HCT116 (cell line): ENCODE data around the gene TLR9. TPM values are rescaled to one million over a fixed set of nuclear protein-coding genes. Genes with fewer than 3 reads are reported as not detected.
A peak's percentile ranks its signal among the peaks of the same experiment; 100 is the strongest.

Source experiments
- CBX3 ChIP-seq: IDR thresholded peaks from 2 replicates; pipeline ENCODE4 v1.6.1; 2012; ENCODE audit warnings: low read depth
- CEBPB ChIP-seq: IDR thresholded peaks from 2 replicates; pipeline ENCODE4 v1.6.1; 2012; ENCODE audit warnings: low read depth
- EGR1 ChIP-seq: IDR thresholded peaks from 2 replicates; pipeline ENCODE4 v1.6.1; 2012; ENCODE audit warnings: low read depth
- FOSL1 ChIP-seq: IDR thresholded peaks from 2 replicates; pipeline ENCODE4 v1.6.1; 2012; ENCODE audit warnings: low read depth
- JUND ChIP-seq: IDR thresholded peaks from 2 replicates; pipeline ENCODE4 v1.6.1; 2012
- POLR2AphosphoS5 ChIP-seq: IDR thresholded peaks from 2 replicates; pipeline ENCODE4 v1.6.1; 2011; ENCODE audit warnings: mild to moderate bottlenecking, low read depth, low read length, moderate library complexity
- RAD21 ChIP-seq: IDR thresholded peaks from 2 replicates; pipeline ENCODE4 v1.6.1; 2012; ENCODE audit warnings: low read depth, mild to moderate bottlenecking
- SRF ChIP-seq: IDR thresholded peaks from 2 replicates; pipeline ENCODE4 v1.6.1; 2012; ENCODE audit warnings: low read depth
- YY1 ChIP-seq: IDR thresholded peaks from 2 replicates; pipeline ENCODE4 v1.6.1; 2011; ENCODE audit warnings: low read length, low read depth, moderate library complexity, mild to moderate bottlenecking; ENCODE audit not compliant: insufficient replicate concordance; ENCODE audit errors: extremely low read depth
- ZFX ChIP-seq: fragments of 450-650 bp; IDR thresholded peaks from 2 replicates; pipeline ENCODE4 v1.6.1; 2017
- total RNA-seq: library from RNA; stranded (reverse); gene quantifications from one replicate; pipeline ENCODE4 v1.2.1, GENCODE V29; 2021; ENCODE audit not compliant: unreplicated experiment
- TF ChIP-seq, protein P1 (sequence below), 3 experiments: fragments of 200-600 bp in 1 of 3; sonication (generic) in 1 of 3; IDR thresholded peaks in 2 of 3; conservative IDR thresholded peaks in 1 of 3; 2 replicates each; pipeline ENCODE4 v1.5.1; 2012 to 2017; ENCODE audit warnings: low read depth in 2 of 3, low read length in 2 of 3, antibody characterized with exemption in 1 of 3, borderline replicate concordance in 1 of 3, control low read depth in 1 of 3, mild to moderate bottlenecking in 1 of 3, mixed read lengths in 1 of 3, mixed run types in 1 of 3, moderate library complexity in 1 of 3; ENCODE audit not compliant: insufficient read depth in 1 of 3
- TF ChIP-seq, protein P2 (sequence below): IDR thresholded peaks from 2 replicates; pipeline ENCODE4 v1.6.1; 2012
- TF ChIP-seq, protein P3 (sequence below): IDR thresholded peaks from 2 replicates; pipeline ENCODE4 v1.6.1; 2011; ENCODE audit warnings: mild to moderate bottlenecking, low read length, moderate library complexity; ENCODE audit not compliant: insufficient replicate concordance; ENCODE audit errors: extremely low read depth

The TLR9 gene
- total RNA-seq, 1 experiment from 2014 or later, result 0.15 TPM

DNA sequence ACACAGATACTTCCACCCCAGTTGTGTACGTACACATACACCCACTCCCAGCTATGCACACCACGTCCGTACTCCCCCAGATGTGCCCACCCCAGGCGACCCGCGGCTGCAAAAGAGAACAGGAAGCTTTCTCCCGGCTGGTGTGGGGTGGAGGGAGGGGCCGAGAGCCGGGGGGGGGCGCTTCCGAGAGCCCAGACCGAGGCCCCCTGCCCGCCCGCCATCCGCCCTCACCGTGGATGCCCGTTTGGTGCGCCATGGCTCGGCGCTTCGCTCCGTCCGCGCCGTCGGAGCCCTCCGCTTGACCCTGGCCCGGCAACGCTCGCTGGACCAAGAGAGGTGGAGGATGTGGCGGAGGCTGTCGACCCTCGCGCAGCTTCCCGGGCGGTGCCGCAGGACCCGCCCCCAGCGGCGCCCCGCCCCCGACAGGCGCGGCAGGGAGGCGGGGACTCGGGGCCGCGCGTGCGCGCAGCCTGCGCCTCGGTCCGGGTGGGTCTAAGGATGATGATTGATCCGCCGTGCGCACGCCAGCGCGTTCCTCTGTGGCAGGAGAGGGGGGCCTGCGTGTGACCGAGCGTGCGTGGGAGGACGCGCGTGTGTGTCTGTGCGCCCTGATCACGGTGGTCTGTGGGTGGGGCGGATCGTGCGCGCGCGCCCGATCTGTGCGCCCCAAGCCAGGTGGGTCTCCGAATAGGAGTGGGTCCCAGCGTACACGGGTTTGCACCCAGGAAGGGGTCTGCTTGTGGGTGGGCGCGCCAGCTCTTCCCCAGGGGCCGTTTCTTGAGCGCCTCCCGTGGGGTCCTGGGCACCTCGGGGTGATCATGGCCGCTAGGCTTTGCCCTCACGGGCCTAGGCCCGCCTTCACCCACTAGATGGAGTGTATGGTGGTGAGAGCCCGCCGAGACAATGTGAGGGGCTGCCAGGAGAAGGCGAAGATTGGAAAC lies 13.6 kb upstream of the TLR9 start, which contains the start of gene TWF2 (continued):
- TF ChIP-seq, protein P1, sequence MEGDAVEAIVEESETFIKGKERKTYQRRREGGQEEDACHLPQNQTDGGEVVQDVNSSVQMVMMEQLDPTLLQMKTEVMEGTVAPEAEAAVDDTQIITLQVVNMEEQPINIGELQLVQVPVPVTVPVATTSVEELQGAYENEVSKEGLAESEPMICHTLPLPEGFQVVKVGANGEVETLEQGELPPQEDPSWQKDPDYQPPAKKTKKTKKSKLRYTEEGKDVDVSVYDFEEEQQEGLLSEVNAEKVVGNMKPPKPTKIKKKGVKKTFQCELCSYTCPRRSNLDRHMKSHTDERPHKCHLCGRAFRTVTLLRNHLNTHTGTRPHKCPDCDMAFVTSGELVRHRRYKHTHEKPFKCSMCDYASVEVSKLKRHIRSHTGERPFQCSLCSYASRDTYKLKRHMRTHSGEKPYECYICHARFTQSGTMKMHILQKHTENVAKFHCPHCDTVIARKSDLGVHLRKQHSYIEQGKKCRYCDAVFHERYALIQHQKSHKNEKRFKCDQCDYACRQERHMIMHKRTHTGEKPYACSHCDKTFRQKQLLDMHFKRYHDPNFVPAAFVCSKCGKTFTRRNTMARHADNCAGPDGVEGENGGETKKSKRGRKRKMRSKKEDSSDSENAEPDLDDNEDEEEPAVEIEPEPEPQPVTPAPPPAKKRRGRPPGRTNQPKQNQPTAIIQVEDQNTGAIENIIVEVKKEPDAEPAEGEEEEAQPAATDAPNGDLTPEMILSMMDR (IDR thresholded peaks at IDR 0.05 in 2 of 3, conservative IDR thresholded peaks at IDR 0.05 in 1 of 3; ENCODE audit: borderline replicate concordance in 1 of 3, insufficient read depth in 1 of 3, low read depth in 2 of 3, low read length in 2 of 3), result peak in 2 of 3 experiments; percentile 38 to 50; a peak in 3 of 6 replicates
- TF ChIP-seq, protein P2, sequence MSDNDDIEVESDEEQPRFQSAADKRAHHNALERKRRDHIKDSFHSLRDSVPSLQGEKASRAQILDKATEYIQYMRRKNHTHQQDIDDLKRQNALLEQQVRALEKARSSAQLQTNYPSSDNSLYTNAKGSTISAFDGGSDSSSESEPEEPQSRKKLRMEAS, result no peak
- TF ChIP-seq EGR1, result no peak
- TF ChIP-seq SRF, result no peak
- peak; percentile 88 for TF ChIP-seq POLR2AphosphoS5
- no peak for TF ChIP-seq FOSL1
- no peak for TF ChIP-seq RAD21
- TF ChIP-seq, protein P3, sequence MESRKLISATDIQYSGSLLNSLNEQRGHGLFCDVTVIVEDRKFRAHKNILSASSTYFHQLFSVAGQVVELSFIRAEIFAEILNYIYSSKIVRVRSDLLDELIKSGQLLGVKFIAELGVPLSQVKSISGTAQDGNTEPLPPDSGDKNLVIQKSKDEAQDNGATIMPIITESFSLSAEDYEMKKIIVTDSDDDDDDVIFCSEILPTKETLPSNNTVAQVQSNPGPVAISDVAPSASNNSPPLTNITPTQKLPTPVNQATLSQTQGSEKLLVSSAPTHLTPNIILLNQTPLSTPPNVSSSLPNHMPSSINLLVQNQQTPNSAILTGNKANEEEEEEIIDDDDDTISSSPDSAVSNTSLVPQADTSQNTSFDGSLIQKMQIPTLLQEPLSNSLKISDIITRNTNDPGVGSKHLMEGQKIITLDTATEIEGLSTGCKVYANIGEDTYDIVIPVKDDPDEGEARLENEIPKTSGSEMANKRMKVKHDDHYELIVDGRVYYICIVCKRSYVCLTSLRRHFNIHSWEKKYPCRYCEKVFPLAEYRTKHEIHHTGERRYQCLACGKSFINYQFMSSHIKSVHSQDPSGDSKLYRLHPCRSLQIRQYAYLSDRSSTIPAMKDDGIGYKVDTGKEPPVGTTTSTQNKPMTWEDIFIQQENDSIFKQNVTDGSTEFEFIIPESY, result no peak
- no peak for TF ChIP-seq CBX3
- TF ChIP-seq JUND, result no peak
- TF ChIP-seq ZFX, result peak; percentile 78; the same call in 1 of the 2 replicates
- peak; percentile 80 for TF ChIP-seq YY1
- no peak for TF ChIP-seq CEBPB
- TF ChIP-seq, all 23 proteins: peak for 5
